Osteoblast (primary cell): Measurements from ENCODE around the gene ATP6V0A4. TPM values are rescaled to one million over a fixed set of nuclear protein-coding genes. Genes with fewer than 3 reads are reported as not detected.

Source experiments
- DNase-seq: peaks from one replicate; pipeline ENCODE4 v3.0.0; 2011; ENCODE audit warnings: low spot score, mixed read lengths; ENCODE audit not compliant: insufficient read length; ENCODE audit errors: missing footprints
- H2AFZ ChIP-seq: 2 replicates; pipeline ENCODE4 v1.6.0; 2011; ENCODE audit warnings: mild to moderate bottlenecking, low read length
- H3K27ac ChIP-seq: 2 replicates; pipeline ENCODE4 v1.5.1; 2011; ENCODE audit warnings: mild to moderate bottlenecking, low read depth, low read length, moderate library complexity
- H3K27me3 ChIP-seq: 2 replicates; pipeline ENCODE4 v1.6.0; 2012; ENCODE audit warnings: mild to moderate bottlenecking, control low read depth, inconsistent platforms, low read length, moderate library complexity; ENCODE audit not compliant: insufficient read depth
- H3K36me3 ChIP-seq: 2 replicates; pipeline ENCODE4 v1.5.1; 2011; ENCODE audit warnings: mild to moderate bottlenecking, low read length, control low read depth, moderate library complexity; ENCODE audit not compliant: insufficient read depth
- H3K4me1 ChIP-seq: 2 replicates; pipeline ENCODE4 v1.5.1; 2011; ENCODE audit warnings: mild to moderate bottlenecking, low read length, control low read depth, moderate library complexity; ENCODE audit not compliant: insufficient read depth
- H3K4me2 ChIP-seq: 2 replicates; pipeline ENCODE4 v1.6.0; 2011; ENCODE audit warnings: mild to moderate bottlenecking, low read length; ENCODE audit not compliant: insufficient read depth
- H3K4me3 ChIP-seq: fragments of 200-600 bp; sonication (generic); 3 replicates; pipeline ENCODE4 v1.5.1; 2012; ENCODE audit warnings: mild to moderate bottlenecking, low read length, inconsistent platforms; ENCODE audit not compliant: insufficient read depth
- H3K79me2 ChIP-seq: 2 replicates; pipeline ENCODE4 v1.6.0; 2012; ENCODE audit warnings: mild to moderate bottlenecking, low read length, control low read depth, inconsistent platforms; ENCODE audit not compliant: insufficient read depth
- H3K9me3 ChIP-seq: 2 replicates; pipeline ENCODE4 v1.5.1; 2011; ENCODE audit warnings: low read depth, low read length, control low read depth
- H4K20me1 ChIP-seq: 2 replicates; pipeline ENCODE4 v1.6.0; 2012; ENCODE audit warnings: mild to moderate bottlenecking, low read length, control low read depth; ENCODE audit not compliant: insufficient read depth
- total RNA-seq: library from RNA; depleted of rRNA; stranded (reverse); fragments of >200 nt; gene quantifications from 2 replicates; pipeline ENCODE4 v1.2.3, GENCODE V29; 2012
- TF ChIP-seq, protein P1 (sequence below): IDR thresholded peaks from 2 replicates; pipeline ENCODE4 v1.5.1; 2011; ENCODE audit warnings: mild to moderate bottlenecking, low read depth, low read length, moderate library complexity; ENCODE audit errors: extremely low read depth

Gene ATP6V0A4
- total RNA-seq, 1 donor, result under 0.01 TPM

DNA sequence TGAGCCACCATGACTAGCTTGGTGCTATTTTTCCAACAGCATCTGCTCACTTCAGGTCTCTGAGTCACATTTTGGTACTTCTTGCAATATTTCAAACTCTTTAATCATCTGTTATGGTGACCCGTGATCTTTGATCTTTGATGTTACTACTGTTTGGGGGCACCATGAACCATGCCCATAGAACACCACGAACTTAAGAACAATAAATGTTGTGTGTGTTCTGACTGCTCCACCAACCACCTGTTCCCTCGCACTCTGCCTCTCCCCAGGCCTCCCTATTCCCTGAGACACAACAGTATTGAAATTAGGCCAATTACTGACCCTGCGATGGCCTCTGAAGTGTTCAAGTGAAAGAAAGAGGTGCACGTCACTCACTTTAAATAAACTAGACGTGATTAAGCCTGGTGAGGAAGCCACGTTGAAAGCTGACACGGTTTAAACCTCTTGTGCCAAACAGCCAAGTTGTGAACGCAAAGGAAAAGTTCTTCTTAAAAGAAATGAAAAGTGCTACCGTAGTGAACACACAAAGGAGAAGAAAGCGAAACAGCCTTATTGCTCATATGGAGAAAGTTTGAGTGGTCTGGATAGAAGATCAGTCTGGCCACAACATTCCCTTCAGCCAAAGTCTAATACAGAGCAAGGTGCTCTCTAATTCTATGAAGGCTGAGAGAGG lies 27.2 kb upstream of the ATP6V0A4 start:
- Histone ChIP-seq H3K4me1 (no peaks in the 10 kb centered on the region), H3K4me3 (no peak overlapping the region), H4K20me1 (no peaks in the 10 kb centered on the region), H3K9me3 (no peaks in the 10 kb centered on the region), H3K36me3 (no peaks in the 10 kb centered on the region), H2AFZ (no peak overlapping the region), H3K27me3 (no peaks in the 10 kb centered on the region), H3K79me2 (no peaks in the 10 kb centered on the region), H3K4me2 (no peak overlapping the region), H3K27ac (no peak overlapping the region)
- TF ChIP-seq, protein P1, sequence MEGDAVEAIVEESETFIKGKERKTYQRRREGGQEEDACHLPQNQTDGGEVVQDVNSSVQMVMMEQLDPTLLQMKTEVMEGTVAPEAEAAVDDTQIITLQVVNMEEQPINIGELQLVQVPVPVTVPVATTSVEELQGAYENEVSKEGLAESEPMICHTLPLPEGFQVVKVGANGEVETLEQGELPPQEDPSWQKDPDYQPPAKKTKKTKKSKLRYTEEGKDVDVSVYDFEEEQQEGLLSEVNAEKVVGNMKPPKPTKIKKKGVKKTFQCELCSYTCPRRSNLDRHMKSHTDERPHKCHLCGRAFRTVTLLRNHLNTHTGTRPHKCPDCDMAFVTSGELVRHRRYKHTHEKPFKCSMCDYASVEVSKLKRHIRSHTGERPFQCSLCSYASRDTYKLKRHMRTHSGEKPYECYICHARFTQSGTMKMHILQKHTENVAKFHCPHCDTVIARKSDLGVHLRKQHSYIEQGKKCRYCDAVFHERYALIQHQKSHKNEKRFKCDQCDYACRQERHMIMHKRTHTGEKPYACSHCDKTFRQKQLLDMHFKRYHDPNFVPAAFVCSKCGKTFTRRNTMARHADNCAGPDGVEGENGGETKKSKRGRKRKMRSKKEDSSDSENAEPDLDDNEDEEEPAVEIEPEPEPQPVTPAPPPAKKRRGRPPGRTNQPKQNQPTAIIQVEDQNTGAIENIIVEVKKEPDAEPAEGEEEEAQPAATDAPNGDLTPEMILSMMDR, result no peak
- no peak for DNase-seq

DNA sequence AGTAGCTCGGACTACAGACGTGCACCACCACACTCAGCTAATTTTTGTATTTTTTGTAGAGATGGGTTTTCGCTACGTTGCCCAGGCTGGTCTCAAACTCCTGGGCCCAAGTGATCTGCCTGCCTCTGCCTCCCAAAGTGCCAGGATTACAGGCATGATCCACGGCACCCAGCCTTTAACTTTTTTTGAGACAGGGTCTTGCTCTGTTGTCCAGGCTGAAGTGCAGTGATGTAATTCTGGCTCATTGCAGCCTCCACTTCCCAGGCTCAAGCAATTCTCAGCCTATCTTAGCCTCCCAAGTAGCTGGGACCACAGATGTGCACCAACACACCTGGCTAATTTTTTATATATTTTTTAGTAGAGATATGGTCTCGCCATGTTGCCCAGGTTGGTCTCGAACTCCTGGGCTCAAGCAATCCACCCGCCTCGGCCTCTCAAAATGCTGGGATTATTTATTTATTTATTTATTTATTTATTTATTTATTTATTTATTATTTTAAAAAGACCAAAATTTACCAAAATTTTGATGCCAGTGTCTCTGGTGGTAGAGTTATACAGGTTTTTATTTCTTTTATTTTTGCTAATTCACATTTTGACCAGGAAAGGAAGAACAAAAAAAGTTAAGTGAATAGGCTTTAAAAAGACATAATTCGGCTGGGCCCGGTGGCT lies 25.0 kb upstream of the ATP6V0A4 start:
- H3K4me1 ChIP-seq, result no peaks in the 10 kb centered on the region
- no peaks in the 10 kb centered on the region for H3K27me3 ChIP-seq
- no peaks in the 10 kb centered on the region for H3K36me3 ChIP-seq
- no peaks in the 10 kb centered on the region for H4K20me1 ChIP-seq
- no peak overlapping the region for H3K27ac ChIP-seq
- H2AFZ ChIP-seq, result no peak overlapping the region
- no peak overlapping the region for H3K4me3 ChIP-seq
- DNase-seq, result peak; percentile 50
- TF ChIP-seq, protein P1, result no peak
- H3K4me2 ChIP-seq, result no peak overlapping the region
- H3K79me2 ChIP-seq, result no peaks in the 10 kb centered on the region
- no peaks in the 10 kb centered on the region for H3K9me3 ChIP-seq

DNA sequence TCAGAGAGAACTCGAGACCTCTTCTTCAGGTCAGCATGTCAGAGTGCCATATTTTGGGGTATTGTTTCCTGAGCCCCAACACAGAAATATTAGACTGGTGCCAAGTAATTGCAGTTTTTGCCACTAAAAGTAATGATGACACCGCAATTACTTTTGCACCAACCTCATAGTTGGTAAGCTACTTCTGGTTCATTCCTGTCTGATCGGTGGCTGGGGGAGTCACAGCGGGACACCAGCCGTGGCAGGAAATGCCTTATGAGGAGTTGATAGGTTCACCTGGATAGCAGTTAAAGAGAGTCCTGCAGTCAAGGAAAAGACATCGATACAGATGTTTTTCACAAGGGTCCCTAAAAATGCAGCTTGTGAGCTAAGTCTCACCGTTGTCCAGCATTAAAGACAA lies 23.9 kb upstream of the ATP6V0A4 start:
- TF ChIP-seq, protein P1, result no peak
- H3K4me2 ChIP-seq, result no peak overlapping the region
- H3K79me2 ChIP-seq, result no peaks in the 10 kb centered on the region
- H3K36me3 ChIP-seq, result no peaks in the 10 kb centered on the region
- no peaks in the 10 kb centered on the region for H3K4me1 ChIP-seq
- H2AFZ ChIP-seq, result no peak overlapping the region
- no peaks in the 10 kb centered on the region for H3K27me3 ChIP-seq
- H4K20me1 ChIP-seq, result no peaks in the 10 kb centered on the region
- no peaks in the 10 kb centered on the region for H3K9me3 ChIP-seq
- no peak overlapping the region for H3K4me3 ChIP-seq
- H3K27ac ChIP-seq, result no peak overlapping the region
- no peak for DNase-seq

DNA sequence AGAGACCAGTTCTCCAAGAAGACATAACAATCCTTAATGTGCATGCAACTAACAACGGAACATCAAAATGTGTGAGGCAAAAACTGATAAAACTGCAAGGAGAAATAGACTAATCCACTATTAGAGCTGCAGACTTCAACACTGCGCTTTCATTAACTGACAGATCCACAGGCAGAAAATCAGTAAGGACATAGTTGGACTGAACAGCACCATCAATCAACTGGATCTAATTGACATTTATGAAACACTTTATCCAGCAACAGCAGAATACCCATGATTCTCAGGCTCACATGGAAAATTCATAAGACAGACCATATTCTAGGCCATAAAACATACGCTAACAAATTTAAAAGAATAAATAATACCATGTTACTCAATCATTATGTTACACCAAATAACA lies 21.6 kb upstream of the ATP6V0A4 start:
- H2AFZ ChIP-seq, result no peak overlapping the region
- H3K27me3 ChIP-seq, result no peaks in the 10 kb centered on the region
- no peak for DNase-seq
- no peak overlapping the region for H3K4me2 ChIP-seq
- no peak overlapping the region for H3K4me3 ChIP-seq
- H4K20me1 ChIP-seq, result no peaks in the 10 kb centered on the region
- H3K79me2 ChIP-seq, result no peaks in the 10 kb centered on the region
- H3K27ac ChIP-seq, result no peak overlapping the region
- H3K9me3 ChIP-seq, result no peaks in the 10 kb centered on the region
- H3K36me3 ChIP-seq, result no peaks in the 10 kb centered on the region
- TF ChIP-seq, protein P1, result no peak
- no peaks in the 10 kb centered on the region for H3K4me1 ChIP-seq
